DOHH2 (cell line): ENCODE measurements around the gene MXD3.
"Not testable (repeated sequence)": the region's sequence is repeated elsewhere in the genome, so short reads cannot be mapped to it uniquely, and the experiment has no call there.

Experiments used
- H3F3A ChIP-seq: fragments of 200-600 bp; sonication (generic), shearing (Covaris generic); 2 replicates; pipeline ENCODE4 v1.6.0; 2016; ENCODE audit warnings: antibody characterized with exemption, mild to moderate bottlenecking; ENCODE audit not compliant: control insufficient read depth, insufficient read depth
- H3K27ac ChIP-seq: fragments of 200-600 bp; sonication (generic); 2 replicates; pipeline ENCODE4 v1.5.1; 2014; ENCODE audit warnings: low read depth, mild to moderate bottlenecking, low read length, moderate library complexity
- H3K27me3 ChIP-seq: fragments of 200-600 bp; sonication (generic); 2 replicates; pipeline ENCODE4 v1.6.1; 2014; ENCODE audit warnings: mild to moderate bottlenecking, low read length, mixed read lengths; ENCODE audit not compliant: control insufficient read depth
- H3K36me3 ChIP-seq: fragments of 200-600 bp; sonication (generic); 2 replicates; pipeline ENCODE4 v1.6.1; 2014; ENCODE audit warnings: mild to moderate bottlenecking, low read length, moderate library complexity, mixed read lengths; ENCODE audit not compliant: control insufficient read depth
- H3K4me1 ChIP-seq: fragments of 200-600 bp; sonication (generic); 2 replicates; pipeline ENCODE4 v1.6.1; 2014; ENCODE audit warnings: mild to moderate bottlenecking, low read length, mixed read lengths; ENCODE audit not compliant: control insufficient read depth
- H3K4me2 ChIP-seq: fragments of 200-600 bp; sonication (generic); 2 replicates; pipeline ENCODE4 v1.6.0; 2014; ENCODE audit warnings: mild to moderate bottlenecking, low read length, moderate library complexity
- H3K4me3 ChIP-seq: fragments of 200-600 bp; sonication (generic); 2 replicates; pipeline ENCODE4 v1.5.1; 2014; ENCODE audit warnings: mild to moderate bottlenecking, low read length, mixed read lengths
- H3K79me2 ChIP-seq: fragments of 200-600 bp; sonication (generic); 2 replicates; pipeline ENCODE4 v1.6.1; 2014; ENCODE audit warnings: mild to moderate bottlenecking, low read length, mixed read lengths; ENCODE audit not compliant: control insufficient read depth
- H3K9me2 ChIP-seq: fragments of 200-600 bp; sonication (generic); replicated peaks from 2 replicates; pipeline ENCODE4 v1.6.1; 2014; ENCODE audit warnings: mild to moderate bottlenecking, low read length, mixed read lengths; ENCODE audit not compliant: control insufficient read depth
- H3K9me3 ChIP-seq: fragments of 200-600 bp; sonication (generic); 2 replicates; pipeline ENCODE4 v1.6.1; 2014; ENCODE audit warnings: antibody characterized with exemption, low read length, mixed read lengths; ENCODE audit not compliant: control insufficient read depth, insufficient read depth
- H4K20me1 ChIP-seq: fragments of 200-600 bp; sonication (generic); 2 replicates; pipeline ENCODE4 v1.6.0; 2014; ENCODE audit warnings: low read depth, mild to moderate bottlenecking, antibody characterized with exemption, low read length, moderate library complexity; ENCODE audit not compliant: control insufficient read depth, insufficient read depth
- EZH2phosphoT487 ChIP-seq: fragments of 200-600 bp; sonication (generic); IDR thresholded peaks from 2 replicates; pipeline ENCODE4 v1.6.1; 2017; ENCODE audit warnings: borderline replicate concordance, mild to moderate bottlenecking, antibody characterized with exemption, low read length, moderate library complexity, mixed read lengths
- TF ChIP-seq, protein P1 (sequence below): fragments of 200-600 bp; sonication (generic); IDR thresholded peaks from one replicate; pipeline ENCODE4 v1.5.1; 2014; ENCODE audit warnings: antibody characterized with exemption, mild to moderate bottlenecking, low read depth, low read length; ENCODE audit not compliant: poor library complexity, severe bottlenecking

The MXD3 gene

DNA sequence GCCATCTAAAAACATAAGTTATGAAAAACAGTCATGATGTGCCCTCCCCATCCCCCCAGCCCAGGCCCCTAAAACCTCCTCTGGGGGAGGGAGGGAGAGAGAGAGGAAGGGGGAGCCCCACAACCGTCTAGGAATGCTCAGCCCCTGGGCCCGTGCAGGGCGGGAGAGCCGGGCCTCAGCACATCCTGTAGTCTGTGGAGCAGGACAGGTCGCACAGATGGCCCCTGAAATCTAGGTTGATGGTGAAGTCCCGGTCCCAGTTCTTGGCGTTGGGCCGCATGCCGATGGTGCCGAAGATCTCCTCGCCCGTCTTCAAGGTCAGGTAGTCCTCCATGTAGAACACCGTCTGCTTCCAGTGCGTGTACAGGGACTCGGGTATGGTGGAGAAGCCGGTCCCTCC, 46.3 kb downstream of the MXD3 start:
- Histone ChIP-seq H3K27me3 (no peaks in the 10 kb centered on the region), H3F3A (0 out of 2 replicates have a peak, but pooled peaks cover 5% of the 10 kb centered on the region), H3K79me2 (no peaks in the 10 kb centered on the region), H3K9me2 (no peaks in the 10 kb centered on the region), H3K4me1 (no peaks in the 10 kb centered on the region), H3K4me3 (no peak overlapping the region), H4K20me1 (no peaks in the 10 kb centered on the region; the same call in 1 of the 2 replicates), H3K36me3 (peaks cover 87% of the 10 kb centered on the region), H3K27ac (no peak overlapping the region), H3K4me2 (no peak overlapping the region), H3K9me3 (no peaks in the 10 kb centered on the region)
- TF ChIP-seq, protein P1, sequence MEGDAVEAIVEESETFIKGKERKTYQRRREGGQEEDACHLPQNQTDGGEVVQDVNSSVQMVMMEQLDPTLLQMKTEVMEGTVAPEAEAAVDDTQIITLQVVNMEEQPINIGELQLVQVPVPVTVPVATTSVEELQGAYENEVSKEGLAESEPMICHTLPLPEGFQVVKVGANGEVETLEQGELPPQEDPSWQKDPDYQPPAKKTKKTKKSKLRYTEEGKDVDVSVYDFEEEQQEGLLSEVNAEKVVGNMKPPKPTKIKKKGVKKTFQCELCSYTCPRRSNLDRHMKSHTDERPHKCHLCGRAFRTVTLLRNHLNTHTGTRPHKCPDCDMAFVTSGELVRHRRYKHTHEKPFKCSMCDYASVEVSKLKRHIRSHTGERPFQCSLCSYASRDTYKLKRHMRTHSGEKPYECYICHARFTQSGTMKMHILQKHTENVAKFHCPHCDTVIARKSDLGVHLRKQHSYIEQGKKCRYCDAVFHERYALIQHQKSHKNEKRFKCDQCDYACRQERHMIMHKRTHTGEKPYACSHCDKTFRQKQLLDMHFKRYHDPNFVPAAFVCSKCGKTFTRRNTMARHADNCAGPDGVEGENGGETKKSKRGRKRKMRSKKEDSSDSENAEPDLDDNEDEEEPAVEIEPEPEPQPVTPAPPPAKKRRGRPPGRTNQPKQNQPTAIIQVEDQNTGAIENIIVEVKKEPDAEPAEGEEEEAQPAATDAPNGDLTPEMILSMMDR: no peak
- no peak for TF ChIP-seq EZH2phosphoT487

DNA sequence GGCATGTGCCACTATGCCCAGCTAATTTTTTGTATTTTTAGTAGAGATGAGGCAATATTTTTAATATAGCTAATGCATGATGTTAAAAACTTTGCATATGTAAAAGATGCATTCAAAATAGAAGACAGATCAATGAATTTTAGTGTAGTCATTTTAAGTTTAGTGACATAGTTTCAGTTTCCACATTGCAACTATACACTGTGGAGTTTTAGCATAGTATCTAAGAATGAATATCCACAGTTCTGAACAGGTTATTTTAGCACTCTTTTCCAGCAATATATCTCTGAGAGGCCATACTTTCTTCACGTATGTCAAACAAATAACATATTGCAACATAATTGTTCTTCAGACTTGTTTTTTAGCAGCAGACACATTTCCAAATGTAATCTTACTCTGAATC, 47.5 kb downstream of the MXD3 start:
- Histone ChIP-seq H3K4me1 (no peaks in the 10 kb centered on the region), H3K9me2 (no peaks in the 10 kb centered on the region)

DNA sequence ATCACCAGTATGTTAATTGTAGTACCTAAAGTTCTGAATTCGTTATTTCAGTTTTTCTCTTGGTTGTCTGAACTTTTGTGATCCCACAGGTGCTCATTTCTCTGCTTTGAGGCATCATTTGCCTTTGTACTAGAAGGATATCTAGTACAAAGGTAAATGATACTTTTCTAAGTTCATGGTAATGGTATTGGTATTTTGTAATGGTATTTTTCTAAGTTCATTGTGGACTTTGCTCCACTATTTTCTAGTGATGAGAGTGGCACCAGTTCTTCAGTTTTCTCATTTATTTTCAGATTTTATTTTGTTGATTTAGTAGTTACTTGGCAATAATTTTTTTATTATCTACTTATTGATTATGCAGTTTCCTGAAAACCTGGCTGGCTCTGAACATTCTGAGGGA, 50.2 kb downstream of the MXD3 start:
- H3K27me3 ChIP-seq: no peaks in the 10 kb centered on the region
- H3K79me2 ChIP-seq: no peaks in the 10 kb centered on the region
- no peaks in the 10 kb centered on the region; the same call in 1 of the 2 replicates for H4K20me1 ChIP-seq
- peaks cover 91% of the 10 kb centered on the region for H3K36me3 ChIP-seq
- 0 out of 2 replicates have a peak, but pooled peaks cover 5% of the 10 kb centered on the region for H3F3A ChIP-seq
- H3K4me2 ChIP-seq: no peak overlapping the region
- no peaks in the 10 kb centered on the region for H3K9me3 ChIP-seq
- TF ChIP-seq, protein P1: no peak
- TF ChIP-seq EZH2phosphoT487: no peak
- H3K9me2 ChIP-seq: no peaks in the 10 kb centered on the region
- no peaks in the 10 kb centered on the region for H3K4me1 ChIP-seq
- no peak overlapping the region for H3K27ac ChIP-seq
- no peak overlapping the region for H3K4me3 ChIP-seq

More for the DNA sequence above, 47.5 kb downstream of the MXD3 start:
- Histone ChIP-seq H3K27ac (no peak overlapping the region), H3K36me3 (peaks cover 87% of the 10 kb centered on the region), H3K27me3 (no peaks in the 10 kb centered on the region), H3K4me2 (no peak overlapping the region), H3K4me3 (no peak overlapping the region), H3K79me2 (no peaks in the 10 kb centered on the region), H3F3A (0 out of 2 replicates have a peak, but pooled peaks cover 5% of the 10 kb centered on the region), H4K20me1 (no peaks in the 10 kb centered on the region; the same call in 1 of the 2 replicates), H3K9me3 (no peaks in the 10 kb centered on the region)
- TF ChIP-seq, protein P1: no peak
- no peak for TF ChIP-seq EZH2phosphoT487

DNA sequence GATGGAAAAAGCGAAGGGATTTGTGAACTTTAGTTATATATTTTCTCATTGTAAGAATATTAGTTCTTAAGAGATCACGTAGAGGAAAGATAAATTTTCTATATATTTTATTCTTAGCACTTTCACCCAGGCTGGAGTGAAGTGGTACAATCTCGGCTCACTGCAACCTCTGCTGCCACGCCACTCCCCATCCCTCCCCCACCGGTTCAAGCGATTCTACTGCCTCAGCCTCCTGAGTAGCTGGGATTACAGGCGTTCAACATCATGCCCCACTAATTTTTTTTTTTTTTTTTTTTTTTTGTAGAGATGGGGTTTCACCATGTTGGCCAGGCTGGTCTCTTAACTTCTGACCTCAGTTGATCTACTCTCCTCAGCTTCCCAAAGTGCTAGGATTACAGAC, 50.7 kb downstream of the MXD3 start:
- TF ChIP-seq EZH2phosphoT487: no peak
- TF ChIP-seq, protein P1: no peak
- no peaks in the 10 kb centered on the region for H3K4me1 ChIP-seq
- no peaks in the 10 kb centered on the region for H3K79me2 ChIP-seq
- no peaks in the 10 kb centered on the region for H3K9me2 ChIP-seq
- H3F3A ChIP-seq: 0 out of 2 replicates have a peak, but pooled peaks cover 5% of the 10 kb centered on the region
- no peaks in the 10 kb centered on the region for H3K9me3 ChIP-seq
- no peak overlapping the region for H3K4me3 ChIP-seq
- H3K27ac ChIP-seq: no peak overlapping the region
- H3K4me2 ChIP-seq: no peak overlapping the region
- H4K20me1 ChIP-seq: no peaks in the 10 kb centered on the region; the same call in 1 of the 2 replicates
- no peaks in the 10 kb centered on the region for H3K27me3 ChIP-seq
- peaks cover 90% of the 10 kb centered on the region for H3K36me3 ChIP-seq

DNA sequence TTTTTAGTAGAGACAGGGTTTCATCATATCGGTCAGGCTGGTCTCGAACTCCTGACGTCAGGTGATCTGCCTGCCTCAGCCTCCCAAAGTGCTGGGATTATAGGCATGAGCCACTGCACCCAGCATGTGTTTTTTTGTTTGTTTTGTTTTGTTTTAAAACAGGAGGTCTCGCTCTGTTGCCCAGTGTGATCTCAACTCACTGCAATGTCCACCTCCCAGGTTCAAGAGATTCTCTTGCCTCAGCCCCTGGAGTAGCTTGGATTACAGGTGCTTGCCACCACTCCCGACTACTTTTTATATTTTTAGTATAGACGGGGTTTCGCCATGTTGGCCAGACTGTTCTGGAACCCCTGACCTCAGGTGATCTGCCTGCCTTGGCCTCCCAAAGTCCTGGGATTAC, 53.0 kb downstream of the MXD3 start:
- not testable (repeated sequence) for H3K4me2 ChIP-seq, H3K4me3 ChIP-seq, H3K27ac ChIP-seq, H3K27me3 ChIP-seq, H3F3A ChIP-seq, H3K9me3 ChIP-seq, H3K79me2 ChIP-seq, H4K20me1 ChIP-seq, H3K9me2 ChIP-seq, H3K4me1 ChIP-seq
- H3K36me3 ChIP-seq: peaks cover 93% of the 10 kb centered on the region
